NOMO-1 treated with DMSO at 0.1 percent for 48 hours (cell line): ENCODE measurements around the gene ZFP90.
"Not testable (repeated sequence)": the region's sequence is repeated elsewhere in the genome, so short reads cannot be mapped to it uniquely, and the experiment has no call there.

Experiments
- DNase-seq: peaks from one replicate; lab custom pipeline; 2025; ENCODE audit not compliant: unreplicated experiment; lab: John Stamatoyannopoulos, UW

The ZFP90 gene

GRCh38 chr16:68517606-68518166 is 21.4 kb upstream of the ZFP90 start:
- peak; percentile 83 for DNase-seq

GRCh38 chr16:68519225-68519745 is 19.8 kb upstream of the ZFP90 start:
- DNase-seq: no peak

- DNase-seq: peak; percentile 77
Observed at GRCh38 chr16:68520649-68521086, 18.4 kb upstream of the ZFP90 start.

- no peak for DNase-seq
Observed at GRCh38 chr16:68524069-68524820, 14.8 kb upstream of the ZFP90 start.

- DNase-seq: peak; percentile 47
Observed at GRCh38 chr16:68526143-68526781, 12.8 kb upstream of the ZFP90 start.

- no peak for DNase-seq
Observed at GRCh38 chr16:68526782-68527145, 12.3 kb upstream of the ZFP90 start.

- no peak for DNase-seq
Observed at GRCh38 chr16:68528233-68528632, 10.9 kb upstream of the ZFP90 start.

GRCh38 chr16:68528686-68529379 is 10.3 kb upstream of the ZFP90 start:
- peak; percentile 84 for DNase-seq

- DNase-seq: peak; percentile 39
Observed at GRCh38 chr16:68529608-68529930, 9.5 kb upstream of the ZFP90 start.

- peak; percentile 62 for DNase-seq
Observed at GRCh38 chr16:68529931-68530701, 9.0 kb upstream of the ZFP90 start.

- no peak for DNase-seq
Observed at GRCh38 chr16:68533937-68534336, 5.2 kb upstream of the ZFP90 start.

- DNase-seq: no peak
Observed at GRCh38 chr16:68535331-68535730, 3.8 kb upstream of the ZFP90 start.

- DNase-seq: peak; percentile 51
Observed at GRCh38 chr16:68539711-68540239, 684 bp downstream of the ZFP90 start.

GRCh38 chr16:68548947-68549346 is 9.9 kb downstream of the ZFP90 start:
- no peak for DNase-seq

GRCh38 chr16:68553186-68553585 is 14.1 kb downstream of the ZFP90 start:
- DNase-seq: no peak

GRCh38 chr16:68560341-68560740 is 21.2 kb downstream of the ZFP90 start:
- not testable (repeated sequence) for DNase-seq

- no peak for DNase-seq
Observed at GRCh38 chr16:68563631-68564381, 24.7 kb downstream of the ZFP90 start.

- DNase-seq: peak; percentile 1
Observed at GRCh38 chr16:68564382-68564985, 25.4 kb downstream of the ZFP90 start.

- no peak for DNase-seq
Observed at GRCh38 chr16:68574479-68574878, 35.4 kb downstream of the ZFP90 start.
